Stimulated activated CD4-positive, alpha-beta T cell treated with anti-CD3 and anti-CD28 coated beads, TNF-alpha, amount 100 ng/mL, for 48 hours (primary cell): ENCODE measurements around the gene HEATR5A.
A peak's percentile ranks its signal among the peaks of the same experiment; 100 is the strongest.
"Not testable (repeated sequence)": the region's sequence is repeated elsewhere in the genome, so short reads cannot be mapped to it uniquely, and the experiment has no call there.

Experiments
- DNase-seq, 3 donors: peaks; one replicate each; pipeline ENCODE4 v3.0.0-alpha.2; 2020; ENCODE audit warnings: low read depth in 3 of 3

HEATR5A gene

DNA sequence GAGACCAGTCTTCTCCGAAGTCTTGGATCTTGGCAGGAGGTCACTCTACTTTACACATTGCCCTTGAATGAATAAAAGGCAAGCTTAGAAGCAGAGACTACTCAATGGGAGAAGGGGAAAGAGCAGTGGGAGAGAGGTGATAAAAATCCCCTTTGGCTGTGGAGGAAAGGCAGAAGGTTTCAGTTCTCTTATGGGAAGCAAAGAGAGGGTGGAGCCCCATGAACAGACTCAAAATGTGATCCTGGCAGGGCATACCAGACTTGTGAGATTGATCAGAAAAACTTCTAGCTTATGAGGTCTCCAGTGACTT, 163.2 kb downstream of the HEATR5A start:
- DNase-seq = no peak

DNA sequence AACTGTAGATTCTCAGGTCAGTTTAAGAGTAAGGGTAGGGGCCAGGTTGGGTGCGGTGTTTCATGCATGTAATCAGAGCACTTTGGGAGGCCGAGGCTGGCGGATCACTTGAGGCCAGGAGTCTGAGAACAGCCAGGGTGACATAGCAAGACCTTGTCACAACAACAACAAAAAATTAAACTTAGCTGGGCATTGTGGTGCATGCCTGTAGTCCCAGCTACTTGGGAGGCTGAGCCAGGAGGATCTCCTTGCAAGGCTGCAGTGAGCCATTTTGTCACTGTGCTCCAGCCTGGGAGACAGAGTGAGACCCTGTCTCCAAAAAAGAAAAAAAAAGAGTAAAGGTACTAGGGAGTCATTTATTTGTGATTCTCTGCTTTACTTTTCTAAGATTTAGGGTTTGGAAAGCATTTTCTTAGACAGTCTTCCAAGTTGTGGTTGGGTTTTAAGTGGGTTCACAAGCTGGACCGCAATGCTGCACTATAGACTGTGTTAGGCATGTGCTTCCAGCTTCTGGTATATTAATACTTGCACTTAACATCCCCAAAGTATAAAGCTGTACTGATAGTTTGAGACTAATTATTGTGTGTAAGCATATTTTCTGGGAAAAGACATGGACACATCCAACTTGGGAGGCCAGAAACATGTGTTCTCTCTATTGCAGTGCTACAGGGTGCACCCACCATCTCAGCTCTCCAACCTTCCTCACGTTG, 163.7 kb downstream of the HEATR5A start:
- DNase-seq = no peak

DNA sequence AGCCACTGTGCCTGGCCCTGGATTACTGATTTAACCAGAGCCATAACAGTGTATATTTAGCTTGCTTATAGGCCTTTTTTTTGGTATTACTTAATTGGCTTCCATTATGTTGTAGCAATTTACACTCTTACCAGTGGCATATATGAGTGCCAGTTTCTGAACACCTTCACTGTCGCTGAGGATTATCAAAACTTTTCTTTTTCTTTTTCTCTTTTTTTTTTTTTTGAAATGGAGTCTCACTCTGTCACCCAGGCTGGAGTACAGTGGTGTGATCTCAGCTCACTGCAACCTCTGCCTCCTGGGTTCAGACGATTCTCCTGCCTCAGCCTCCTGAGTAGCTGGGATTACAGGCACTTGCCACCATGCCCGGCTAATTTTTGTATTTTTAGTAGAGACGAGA, 164.4 kb downstream of the HEATR5A start:
- not testable (repeated sequence) for DNase-seq

DNA sequence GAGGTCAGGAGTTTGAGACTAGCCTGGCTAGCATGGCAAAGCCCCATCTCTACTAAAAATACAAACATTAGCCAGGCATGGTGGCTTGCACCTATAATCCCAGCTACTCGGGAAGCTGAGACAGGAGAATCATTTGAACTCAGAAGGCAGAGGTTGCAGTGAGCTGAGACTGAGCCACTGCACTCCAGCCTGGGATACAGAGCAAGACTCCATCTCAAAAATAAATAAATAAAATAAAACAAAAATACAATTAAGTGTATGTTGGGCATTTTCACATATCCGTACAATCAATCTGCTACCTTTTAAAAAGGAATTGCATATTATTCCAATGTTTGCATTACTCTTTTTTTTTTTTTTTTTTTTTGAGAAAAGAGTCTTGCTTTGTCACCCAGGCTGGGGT, 165.1 kb downstream of the HEATR5A start:
- no peak for DNase-seq

DNA sequence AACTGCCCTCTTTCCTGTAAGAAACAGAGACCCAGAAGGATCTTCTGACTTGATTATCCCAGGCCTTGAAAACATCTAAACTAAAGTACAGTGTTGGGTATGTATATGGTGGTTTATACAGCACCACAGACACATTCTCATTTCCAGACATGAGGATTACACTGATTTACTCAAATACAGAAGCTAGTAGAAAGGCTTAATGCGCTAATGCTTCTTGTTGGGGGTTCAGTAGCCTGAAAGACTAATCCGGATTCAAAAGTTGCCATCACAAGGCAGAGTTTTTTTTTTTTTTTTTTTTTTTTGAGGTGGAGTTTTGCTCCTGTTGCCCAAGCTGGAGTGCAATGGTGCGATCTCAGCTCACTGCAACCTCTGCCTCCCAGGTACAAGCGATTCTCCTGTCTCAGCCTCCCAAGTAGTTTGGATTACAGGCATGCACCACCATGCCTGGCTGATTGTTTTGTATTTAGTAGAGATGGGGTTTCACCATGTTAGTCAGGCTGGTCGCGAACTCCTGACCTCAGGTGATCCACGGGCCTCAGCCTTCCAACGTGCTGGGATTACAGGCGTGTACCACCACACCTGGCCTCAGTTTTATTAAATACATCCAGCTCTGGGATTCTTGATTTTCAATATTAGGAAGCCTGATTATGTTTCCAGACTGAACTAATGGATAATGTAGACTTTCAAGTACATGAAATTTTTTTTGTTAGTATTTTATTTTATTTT, 166.4 kb downstream of the HEATR5A start:
- DNase-seq = no peak

DNA sequence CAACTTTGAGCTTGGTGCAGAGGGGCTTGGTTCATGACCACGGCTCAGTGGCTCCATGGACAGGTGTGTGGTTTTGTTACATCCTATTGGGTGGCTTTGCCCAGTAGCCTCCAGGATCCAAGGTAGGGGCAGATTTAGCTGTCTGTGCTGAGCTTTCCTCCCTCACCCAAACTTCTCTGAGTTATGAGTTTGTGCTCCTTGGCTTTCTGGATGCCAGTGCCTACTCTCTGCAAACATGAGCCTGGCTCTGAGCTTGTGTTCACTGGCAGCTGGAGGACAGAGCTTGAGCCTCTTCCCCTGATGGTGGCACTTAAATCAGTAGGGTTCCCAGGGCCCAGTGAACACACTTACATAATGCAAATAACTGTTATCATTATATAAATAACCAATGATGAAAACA, 167.5 kb downstream of the HEATR5A start:
- no peak for DNase-seq

DNA sequence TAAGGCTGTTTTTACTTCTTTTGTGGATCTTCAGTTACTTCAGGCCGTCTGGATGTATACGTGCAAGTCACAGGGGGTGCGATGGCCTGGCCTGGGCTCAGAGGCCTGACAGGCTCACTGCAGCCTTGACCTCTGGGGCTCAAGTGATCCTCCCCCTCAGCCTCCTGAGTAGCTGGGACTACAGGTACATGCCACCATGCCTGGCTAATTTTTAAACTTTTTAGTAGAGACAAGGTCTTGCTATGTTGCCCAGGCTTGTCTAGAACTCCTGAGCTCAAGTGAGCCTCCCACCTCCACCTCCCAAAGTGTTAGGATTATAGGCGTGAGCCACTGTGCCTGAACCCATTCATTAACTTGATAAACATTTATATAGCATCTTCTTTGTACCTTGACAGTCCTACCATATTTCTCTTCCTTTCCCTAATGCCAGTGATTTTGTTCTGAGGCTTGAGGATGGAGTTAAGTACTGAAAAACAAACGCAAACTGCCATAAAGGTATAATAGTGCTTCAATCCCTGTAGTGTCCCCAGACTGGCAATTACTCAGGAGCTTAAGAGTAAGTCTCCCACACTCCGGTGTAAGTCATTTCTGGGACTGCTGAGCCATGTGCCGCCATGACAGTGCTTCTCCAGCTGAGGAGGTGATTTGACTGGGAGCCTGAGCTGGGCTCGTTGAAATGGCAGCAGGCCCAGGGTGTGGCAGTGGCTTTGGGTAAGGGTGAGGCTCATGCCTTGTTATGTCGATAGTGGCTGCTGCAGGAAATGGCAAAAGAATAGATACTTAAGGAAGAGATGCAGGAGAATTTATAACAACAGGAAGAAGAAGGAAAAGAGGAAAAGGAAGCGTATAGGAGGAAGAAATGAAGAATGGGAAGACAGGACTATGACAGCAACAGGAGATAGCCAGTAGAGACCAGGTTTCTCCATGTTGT, 169.1 kb downstream of the HEATR5A start:
- DNase-seq = no peak

DNA sequence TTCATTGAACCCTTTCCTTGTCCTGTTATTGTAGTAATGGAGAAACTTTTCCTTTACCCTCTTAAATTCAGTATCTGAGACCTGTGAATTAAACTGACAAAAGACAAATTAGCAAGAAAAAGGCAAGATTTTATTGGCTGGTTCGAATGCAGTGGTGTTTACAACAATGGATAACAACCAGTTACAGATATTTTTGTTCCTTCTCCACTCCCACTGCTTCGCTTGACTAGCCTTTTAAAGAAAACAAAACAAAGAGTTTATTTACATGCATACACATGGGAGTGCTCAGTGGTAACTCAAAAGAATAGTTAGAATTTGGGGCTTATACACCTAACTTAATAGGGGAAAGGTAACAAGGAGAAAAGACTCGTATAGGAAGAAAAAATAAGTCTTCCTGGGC, 175.7 kb downstream of the HEATR5A start:
- DNase-seq = no peak

DNA sequence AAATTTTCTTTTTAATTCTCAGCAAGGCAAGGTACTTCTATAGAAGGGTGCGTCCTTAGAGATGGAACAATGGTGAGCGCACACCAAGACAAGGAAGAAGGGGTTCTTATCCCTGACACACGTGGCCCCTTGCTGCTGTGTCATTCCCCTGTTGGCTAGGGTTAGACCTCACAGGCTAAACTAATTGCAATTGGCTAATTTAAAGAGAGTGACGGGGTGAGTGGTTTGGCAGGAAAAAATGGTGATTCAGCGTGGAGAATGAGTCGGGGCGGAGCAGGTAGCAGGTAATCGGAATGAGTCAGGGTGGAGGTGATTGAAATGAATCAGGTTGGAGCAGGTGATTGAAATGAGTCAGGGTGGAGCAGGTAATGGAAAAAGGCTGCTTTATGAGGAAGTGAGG, 176.5 kb downstream of the HEATR5A start:
- peak; percentile 3 to 42 (median 9) for DNase-seq

DNA sequence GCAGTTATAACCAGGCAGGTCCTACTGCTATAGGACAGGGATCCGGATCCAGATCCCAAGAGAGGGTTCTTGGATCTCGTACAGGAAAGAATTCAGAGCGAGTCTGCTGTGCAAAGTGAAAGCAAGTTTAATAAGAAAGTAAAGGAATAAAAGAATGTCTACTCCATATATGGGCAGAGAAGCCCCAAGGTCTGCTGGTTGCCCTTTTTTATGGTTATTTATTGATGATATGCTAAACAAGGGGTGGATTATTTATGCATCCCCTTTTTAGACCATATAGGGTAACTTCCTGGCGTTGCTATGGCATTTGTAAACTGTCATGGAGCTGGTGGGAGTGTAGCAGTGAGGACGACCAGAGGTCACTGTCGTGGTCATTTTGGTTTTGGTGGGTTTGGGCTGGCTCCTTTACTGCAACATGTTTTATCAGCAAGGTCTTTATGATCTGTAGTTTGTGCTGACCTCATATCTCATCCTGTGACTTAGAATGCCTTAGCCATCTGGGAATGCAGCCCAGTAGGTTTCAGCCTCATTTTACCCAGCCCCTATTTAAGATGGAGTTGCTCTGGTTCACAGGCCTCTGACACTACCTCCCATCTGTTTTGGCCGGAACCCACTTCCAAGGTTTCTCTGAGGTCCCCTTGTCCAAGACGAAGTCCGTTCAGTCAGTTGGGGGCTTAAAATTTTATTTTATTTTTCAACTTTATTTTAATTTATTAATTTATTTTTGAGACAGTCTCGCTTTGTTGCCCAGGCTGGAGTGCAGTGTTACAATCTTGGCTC, 178.0 kb downstream of the HEATR5A start:
- DNase-seq = not testable (repeated sequence)
